ENCODE data around the gene RHOU.
"Not testable (repeated sequence)": the region's sequence is repeated elsewhere in the genome, so short reads cannot be mapped to it uniquely, and the experiment has no call there.

Gene RHOU

GRCh38 chr1:228734881-228735801, at the start of gene RHOU:
RHOU (plus strand) TSS chr1:228735479; CDS start chr1:228735743, 264 bp downstream.
- no peak for DNase-seq (ENCODE audit: low read depth)

- DNase-seq (ENCODE audit: low read depth): no peak
Measured at GRCh38 chr1:228687587-228687986, 47.7 kb upstream of the RHOU start.

- DNase-seq (ENCODE audit: low read depth): no peak
Measured at GRCh38 chr1:228689255-228689654, 46.0 kb upstream of the RHOU start.

GRCh38 chr1:228691211-228691610, 44.1 kb upstream of the RHOU start:
- no peak for DNase-seq (ENCODE audit: low read depth)

GRCh38 chr1:228691926-228692325, 43.4 kb upstream of the RHOU start:
- DNase-seq (ENCODE audit: low read depth): no peak

- not testable (repeated sequence) for DNase-seq (ENCODE audit: low read depth)
Measured at GRCh38 chr1:228694447-228694846, 40.8 kb upstream of the RHOU start.

- no peak for DNase-seq (ENCODE audit: low read depth)
Measured at GRCh38 chr1:228695015-228695955, 40.0 kb upstream of the RHOU start.

- DNase-seq (ENCODE audit: low read depth): no peak
Measured at GRCh38 chr1:228697207-228698016, 37.9 kb upstream of the RHOU start.

GRCh38 chr1:228698017-228698329, 37.3 kb upstream of the RHOU start:
- DNase-seq (ENCODE audit: low read depth): no peak

- no peak for DNase-seq (ENCODE audit: low read depth)
Measured at GRCh38 chr1:228702433-228702832, 32.8 kb upstream of the RHOU start.

- no peak for DNase-seq (ENCODE audit: low read depth)
Measured at GRCh38 chr1:228706305-228706704, 29.0 kb upstream of the RHOU start.

- no peak for DNase-seq (ENCODE audit: low read depth)
Measured at GRCh38 chr1:228717081-228717480, 18.2 kb upstream of the RHOU start.

GRCh38 chr1:228721407-228721806, 13.9 kb upstream of the RHOU start:
- no peak for DNase-seq (ENCODE audit: low read depth)

GRCh38 chr1:228723287-228723686, 12.0 kb upstream of the RHOU start:
- no peak for DNase-seq (ENCODE audit: low read depth)

- DNase-seq (ENCODE audit: low read depth): no peak
Measured at GRCh38 chr1:228723921-228724320, 11.4 kb upstream of the RHOU start.

GRCh38 chr1:228725178-228725577, 10.1 kb upstream of the RHOU start:
- no peak for DNase-seq (ENCODE audit: low read depth)

- no peak for DNase-seq (ENCODE audit: low read depth)
Measured at GRCh38 chr1:228727681-228728171, 7.6 kb upstream of the RHOU start.

GRCh38 chr1:228732426-228732825, 2.9 kb upstream of the RHOU start:
- DNase-seq (ENCODE audit: low read depth): no peak

GRCh38 chr1:228733576-228733975, 1.7 kb upstream of the RHOU start:
- DNase-seq (ENCODE audit: low read depth): no peak

- DNase-seq (ENCODE audit: low read depth): no peak
Measured at GRCh38 chr1:228735871-228736586, 750 bp downstream of the RHOU start.

- no peak for DNase-seq (ENCODE audit: low read depth)
Measured at GRCh38 chr1:228736844-228737445, 1.7 kb downstream of the RHOU start.

Measured in activated gamma-delta T cell treated with anti-CD3 and anti-CD28 coated beads, Interleukin-2, amount 50 U/mL, for 16 hours (primary cell).